ENCODE data around the gene KDM4C.

Gene KDM4C

DNA sequence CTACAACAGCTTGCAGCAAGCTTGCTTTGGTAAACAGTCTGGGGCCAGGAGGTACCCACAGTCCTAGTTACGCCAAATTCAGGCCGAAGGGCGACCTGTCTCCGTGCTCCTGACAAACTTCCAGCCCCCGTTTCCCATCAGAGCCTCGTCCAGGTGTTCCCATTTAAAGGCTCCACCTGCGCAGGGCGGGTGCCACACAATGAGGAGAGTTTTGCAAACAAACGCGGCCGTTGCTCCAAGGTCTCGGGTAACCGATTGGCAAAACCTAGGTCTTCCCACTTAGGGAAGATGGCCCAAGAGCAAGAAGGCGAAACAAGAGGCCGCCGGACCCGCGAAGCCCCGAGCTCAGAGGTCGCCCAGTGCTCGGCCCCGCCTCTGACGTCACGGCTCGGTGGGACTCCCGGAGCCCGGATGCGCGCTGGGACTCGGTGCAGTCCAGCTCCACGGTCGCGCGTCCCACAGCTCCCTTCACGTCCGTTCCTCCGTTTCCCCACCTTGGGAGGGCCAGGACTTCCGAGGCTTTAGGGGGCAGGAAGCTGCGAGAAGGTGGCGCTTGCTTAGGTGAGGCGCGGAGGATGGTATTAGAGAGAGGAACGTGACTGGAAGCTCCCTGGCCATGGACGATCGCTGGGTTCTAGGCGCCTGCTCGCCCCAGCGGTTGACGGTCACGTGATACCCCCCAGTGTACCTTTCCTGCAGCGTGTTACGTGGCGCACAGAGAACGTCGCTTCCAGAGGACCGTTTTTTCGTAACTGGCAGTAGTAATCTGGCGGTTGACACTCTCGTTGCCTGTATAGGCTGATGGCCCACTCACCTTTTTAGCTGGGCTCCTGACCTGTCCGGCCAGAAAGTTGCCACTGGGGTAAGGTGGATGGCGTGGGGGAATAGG, 41.8 kb upstream of the KDM4C start:
- DNase-seq, result peak; percentile 23 to 69
- Histone ChIP-seq H3K4me3 (peak overlapping the region; percentile 37 to 39), H3K27ac (no peak overlapping the region), H3K27me3 (peaks cover 0 to 12% of the 10 kb centered on the region in 2 donors), H3K4me1 (peaks cover 0 to 8% (median 3%) of the 10 kb centered on the region in 4 donors), H3K9me3 (no peaks in the 10 kb centered on the region), H3K36me3 (no peaks in the 10 kb centered on the region)
- intact Hi-C loops (cut with DNase I; ENCODE audit: low total_unique reads), result no loop called here
- TF ChIP-seq, protein P1, sequence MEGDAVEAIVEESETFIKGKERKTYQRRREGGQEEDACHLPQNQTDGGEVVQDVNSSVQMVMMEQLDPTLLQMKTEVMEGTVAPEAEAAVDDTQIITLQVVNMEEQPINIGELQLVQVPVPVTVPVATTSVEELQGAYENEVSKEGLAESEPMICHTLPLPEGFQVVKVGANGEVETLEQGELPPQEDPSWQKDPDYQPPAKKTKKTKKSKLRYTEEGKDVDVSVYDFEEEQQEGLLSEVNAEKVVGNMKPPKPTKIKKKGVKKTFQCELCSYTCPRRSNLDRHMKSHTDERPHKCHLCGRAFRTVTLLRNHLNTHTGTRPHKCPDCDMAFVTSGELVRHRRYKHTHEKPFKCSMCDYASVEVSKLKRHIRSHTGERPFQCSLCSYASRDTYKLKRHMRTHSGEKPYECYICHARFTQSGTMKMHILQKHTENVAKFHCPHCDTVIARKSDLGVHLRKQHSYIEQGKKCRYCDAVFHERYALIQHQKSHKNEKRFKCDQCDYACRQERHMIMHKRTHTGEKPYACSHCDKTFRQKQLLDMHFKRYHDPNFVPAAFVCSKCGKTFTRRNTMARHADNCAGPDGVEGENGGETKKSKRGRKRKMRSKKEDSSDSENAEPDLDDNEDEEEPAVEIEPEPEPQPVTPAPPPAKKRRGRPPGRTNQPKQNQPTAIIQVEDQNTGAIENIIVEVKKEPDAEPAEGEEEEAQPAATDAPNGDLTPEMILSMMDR (IDR thresholded peaks at IDR 0.05), result no peak

DNA sequence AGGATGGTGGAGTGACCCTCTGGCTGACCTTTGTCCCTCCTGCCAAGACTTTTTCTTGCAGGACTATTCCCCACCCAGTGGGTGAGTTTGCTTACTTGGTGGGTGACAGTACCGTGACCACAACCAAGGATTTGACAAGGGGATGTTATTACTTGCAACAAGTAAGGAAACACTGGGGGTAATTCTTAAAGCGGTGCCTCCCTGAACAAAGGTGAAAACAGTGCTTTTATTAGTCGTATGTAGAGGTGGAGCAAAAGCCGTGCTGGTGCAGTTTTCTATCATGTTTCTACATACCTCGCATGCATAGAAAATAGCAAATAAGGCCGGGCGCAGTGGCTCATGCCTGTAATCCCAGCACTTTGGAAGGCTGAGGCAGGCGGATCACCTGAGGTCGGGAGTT, 41.0 kb upstream of the KDM4C start:
- Histone ChIP-seq H3K9me3 (no peaks in the 10 kb centered on the region), H3K27me3 (peaks cover 0 to 12% of the 10 kb centered on the region in 2 donors), H3K4me1 (peaks cover 0 to 8% (median 3%) of the 10 kb centered on the region in 4 donors), H3K27ac (no peak overlapping the region), H3K4me3 (no peak overlapping the region), H3K36me3 (no peaks in the 10 kb centered on the region)
- TF ChIP-seq, protein P1 (IDR thresholded peaks at IDR 0.05), result no peak
- intact Hi-C loops (cut with DNase I; ENCODE audit: low total_unique reads), result no loop called here
- no peak for DNase-seq

DNA sequence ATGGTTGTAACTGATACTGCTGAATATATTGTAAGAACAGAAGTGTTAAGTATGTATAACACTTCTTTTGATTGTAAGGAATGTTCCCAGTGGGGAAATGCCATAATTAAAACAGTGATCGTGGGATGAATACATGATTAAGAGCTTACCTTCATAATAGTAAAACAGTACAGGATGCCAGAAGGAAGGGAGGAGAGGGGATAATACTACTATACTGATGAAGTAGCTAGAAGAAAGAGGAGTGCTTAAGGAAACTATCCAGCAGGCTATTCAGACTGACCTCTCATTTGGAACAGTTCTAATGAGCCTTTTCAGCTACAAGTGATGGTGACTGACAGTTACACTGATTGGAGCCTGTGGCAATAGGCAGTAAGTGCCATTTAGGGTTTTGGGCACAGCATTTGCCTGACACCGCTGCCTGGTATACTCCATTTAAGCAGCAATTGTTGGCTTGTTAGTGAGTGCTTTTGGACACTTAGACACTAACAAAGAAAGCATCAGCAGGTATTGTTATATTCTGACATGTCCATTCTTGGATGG, 33.8 kb upstream of the KDM4C start:
- intact Hi-C loops (cut with DNase I; ENCODE audit: low total_unique reads), result no loop called here
- TF ChIP-seq, protein P1 (IDR thresholded peaks at IDR 0.05), result no peak
- H3K4me1 ChIP-seq, result no peaks in the 10 kb centered on the region

DNA sequence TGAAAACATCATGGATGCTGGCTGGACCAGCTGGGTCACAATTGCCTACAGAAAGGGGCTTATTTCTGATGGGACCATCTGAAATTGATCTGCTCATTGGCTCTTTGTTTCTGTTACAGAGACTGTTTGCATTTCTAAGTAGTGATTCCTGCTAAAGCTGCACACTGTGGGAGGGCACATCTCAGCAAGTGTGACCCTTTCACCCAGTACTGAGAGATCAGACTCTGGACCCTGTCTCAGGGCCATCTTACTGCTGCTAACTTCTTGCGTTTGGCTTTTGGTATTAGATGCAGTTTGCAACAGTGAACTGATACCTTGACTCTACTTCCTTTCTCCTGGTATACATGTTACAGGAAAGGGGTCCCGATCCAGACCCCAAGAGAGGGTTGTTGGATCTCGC, 24.5 kb upstream of the KDM4C start:
- Histone ChIP-seq H3K9me3 (no peaks in the 10 kb centered on the region), H3K4me3 (no peak overlapping the region), H3K27ac (no peak overlapping the region), H3K36me3 (no peaks in the 10 kb centered on the region), H3K27me3 (no peaks in the 10 kb centered on the region), H3K4me1 (no peaks in the 10 kb centered on the region)
- DNase-seq, result peak in 1 of 2 donors; percentile 0
- intact Hi-C loops (cut with DNase I; ENCODE audit: low total_unique reads), result no loop called here
- TF ChIP-seq, protein P1 (IDR thresholded peaks at IDR 0.05), result no peak

More for the DNA sequence above, 33.8 kb upstream of the KDM4C start:
- H3K9me3 ChIP-seq, result no peaks in the 10 kb centered on the region
- DNase-seq, result no peak
- H3K27ac ChIP-seq, result no peak overlapping the region
- H3K4me3 ChIP-seq, result no peak overlapping the region
- no peaks in the 10 kb centered on the region for H3K36me3 ChIP-seq
- peaks cover 0 to 3% of the 10 kb centered on the region in 2 donors for H3K27me3 ChIP-seq

DNA sequence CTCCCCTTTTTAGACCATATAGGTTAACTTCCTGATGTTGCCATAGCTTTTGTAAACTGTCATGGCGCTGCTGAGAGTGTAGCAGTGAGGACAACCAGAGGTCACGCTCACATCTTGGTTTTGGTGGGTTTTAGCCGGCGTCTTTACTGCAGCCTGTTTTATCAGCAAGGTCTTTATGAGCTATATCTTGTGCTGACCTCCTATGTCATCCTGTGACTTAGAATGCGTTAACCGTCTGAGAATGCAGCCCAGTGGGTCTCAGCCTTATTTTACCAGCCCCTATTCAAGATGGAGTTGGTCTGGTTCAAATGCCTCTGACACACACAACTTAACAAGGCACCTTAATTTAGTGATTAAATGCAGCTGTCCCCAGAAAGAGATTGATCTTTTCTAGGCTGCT, 23.9 kb upstream of the KDM4C start:
- H3K27me3 ChIP-seq, result no peaks in the 10 kb centered on the region
- TF ChIP-seq, protein P1 (IDR thresholded peaks at IDR 0.05), result no peak
- H3K4me3 ChIP-seq, result no peak overlapping the region
- intact Hi-C loops (cut with DNase I; ENCODE audit: low total_unique reads), result no loop called here
- H3K4me1 ChIP-seq, result no peaks in the 10 kb centered on the region
- H3K27ac ChIP-seq, result no peak overlapping the region
- no peak for DNase-seq
- H3K36me3 ChIP-seq, result no peaks in the 10 kb centered on the region
- no peaks in the 10 kb centered on the region for H3K9me3 ChIP-seq
